ENCODE results near the gene CSK. TPM values are rescaled to one million over a fixed set of nuclear protein-coding genes. Genes with fewer than 3 reads are reported as not detected.

CSK gene
- total RNA-seq, 1 donor = 33.2 TPM

DNA sequence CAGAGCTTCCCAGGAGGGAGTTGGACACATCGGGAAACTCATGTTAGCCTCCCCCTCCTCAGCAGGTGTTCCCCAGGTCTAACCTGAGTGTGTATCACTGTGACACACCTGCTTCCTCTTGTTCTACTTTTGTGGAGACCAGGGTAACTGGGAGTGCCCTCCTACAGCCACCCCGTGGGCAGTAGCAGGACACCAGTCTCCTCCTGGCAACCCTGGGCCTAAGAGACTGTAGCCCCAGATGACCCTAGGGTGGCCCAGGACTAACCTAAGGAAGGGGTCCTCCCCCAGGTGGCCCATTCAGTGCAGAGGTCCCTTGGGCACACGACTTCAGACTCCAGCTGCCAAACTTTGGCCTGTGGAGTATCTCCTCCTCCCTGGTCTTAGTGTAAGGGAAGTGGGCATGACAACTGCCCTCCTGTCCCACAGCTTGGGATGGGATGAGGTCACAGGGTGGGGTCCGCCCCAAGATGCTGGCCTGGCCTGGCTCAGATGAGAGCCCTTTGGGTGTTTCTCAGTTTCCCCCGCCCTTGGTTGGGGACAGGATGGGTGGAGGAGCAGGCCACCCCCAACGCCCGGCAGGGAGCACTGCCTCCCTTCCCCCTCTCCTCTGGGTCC lies 4.8 kb downstream of the CSK start:
- no peak overlapping the region for H3K4me3 ChIP-seq (ENCODE audit: low read depth, low read length)
- TF ChIP-seq, protein P1, sequence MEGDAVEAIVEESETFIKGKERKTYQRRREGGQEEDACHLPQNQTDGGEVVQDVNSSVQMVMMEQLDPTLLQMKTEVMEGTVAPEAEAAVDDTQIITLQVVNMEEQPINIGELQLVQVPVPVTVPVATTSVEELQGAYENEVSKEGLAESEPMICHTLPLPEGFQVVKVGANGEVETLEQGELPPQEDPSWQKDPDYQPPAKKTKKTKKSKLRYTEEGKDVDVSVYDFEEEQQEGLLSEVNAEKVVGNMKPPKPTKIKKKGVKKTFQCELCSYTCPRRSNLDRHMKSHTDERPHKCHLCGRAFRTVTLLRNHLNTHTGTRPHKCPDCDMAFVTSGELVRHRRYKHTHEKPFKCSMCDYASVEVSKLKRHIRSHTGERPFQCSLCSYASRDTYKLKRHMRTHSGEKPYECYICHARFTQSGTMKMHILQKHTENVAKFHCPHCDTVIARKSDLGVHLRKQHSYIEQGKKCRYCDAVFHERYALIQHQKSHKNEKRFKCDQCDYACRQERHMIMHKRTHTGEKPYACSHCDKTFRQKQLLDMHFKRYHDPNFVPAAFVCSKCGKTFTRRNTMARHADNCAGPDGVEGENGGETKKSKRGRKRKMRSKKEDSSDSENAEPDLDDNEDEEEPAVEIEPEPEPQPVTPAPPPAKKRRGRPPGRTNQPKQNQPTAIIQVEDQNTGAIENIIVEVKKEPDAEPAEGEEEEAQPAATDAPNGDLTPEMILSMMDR (IDR thresholded peaks at IDR 0.05; ENCODE audit: insufficient read depth, low read depth, low read length) = no peak
- no peak for DNase-seq (ENCODE audit: low read depth)

DNA sequence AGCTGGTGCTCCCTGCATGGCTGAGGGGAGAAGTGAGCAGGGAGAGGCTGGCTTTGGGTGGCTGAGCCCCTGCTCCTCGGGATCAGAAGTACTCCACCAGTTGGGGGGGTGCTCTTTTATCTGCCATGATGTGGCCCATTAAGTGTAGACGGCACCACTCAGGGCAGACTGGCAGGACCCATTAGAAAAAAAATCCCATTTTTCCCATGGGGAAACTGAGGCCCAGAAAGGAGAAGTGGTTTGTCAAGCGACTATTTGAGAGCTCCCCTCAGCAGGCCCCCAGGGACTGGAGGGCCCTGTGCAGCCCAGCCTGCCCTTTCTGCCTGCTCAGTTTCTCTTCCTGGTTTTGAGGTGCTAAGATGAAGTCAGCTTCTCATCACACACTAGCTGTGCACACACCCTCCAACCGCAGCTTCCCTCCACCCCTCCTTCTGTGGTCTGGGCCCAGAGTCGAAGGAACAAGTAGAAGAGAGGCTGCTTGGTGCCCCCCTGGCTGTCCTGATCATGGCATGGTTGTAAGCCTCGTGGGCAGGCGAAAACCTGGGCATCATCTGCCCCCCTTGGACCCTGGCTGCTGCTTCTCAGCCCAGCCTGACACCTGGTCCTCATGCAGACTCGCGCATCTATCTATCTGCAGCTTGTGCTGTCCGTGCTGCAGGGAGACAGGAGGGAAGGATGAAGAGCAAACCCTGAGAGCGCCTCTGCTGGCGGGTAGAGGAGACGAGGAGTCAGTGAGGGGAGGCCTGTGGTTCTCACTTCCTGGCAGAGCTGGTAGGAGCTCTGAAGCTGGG lies 5.6 kb downstream of the CSK start:
- no peak overlapping the region for H3K4me3 ChIP-seq (ENCODE audit: low read depth, low read length)
- TF ChIP-seq, protein P1 (IDR thresholded peaks at IDR 0.05; ENCODE audit: insufficient read depth, low read depth, low read length) = peak; percentile 65
- DNase-seq (ENCODE audit: low read depth) = peak; percentile 66

DNA sequence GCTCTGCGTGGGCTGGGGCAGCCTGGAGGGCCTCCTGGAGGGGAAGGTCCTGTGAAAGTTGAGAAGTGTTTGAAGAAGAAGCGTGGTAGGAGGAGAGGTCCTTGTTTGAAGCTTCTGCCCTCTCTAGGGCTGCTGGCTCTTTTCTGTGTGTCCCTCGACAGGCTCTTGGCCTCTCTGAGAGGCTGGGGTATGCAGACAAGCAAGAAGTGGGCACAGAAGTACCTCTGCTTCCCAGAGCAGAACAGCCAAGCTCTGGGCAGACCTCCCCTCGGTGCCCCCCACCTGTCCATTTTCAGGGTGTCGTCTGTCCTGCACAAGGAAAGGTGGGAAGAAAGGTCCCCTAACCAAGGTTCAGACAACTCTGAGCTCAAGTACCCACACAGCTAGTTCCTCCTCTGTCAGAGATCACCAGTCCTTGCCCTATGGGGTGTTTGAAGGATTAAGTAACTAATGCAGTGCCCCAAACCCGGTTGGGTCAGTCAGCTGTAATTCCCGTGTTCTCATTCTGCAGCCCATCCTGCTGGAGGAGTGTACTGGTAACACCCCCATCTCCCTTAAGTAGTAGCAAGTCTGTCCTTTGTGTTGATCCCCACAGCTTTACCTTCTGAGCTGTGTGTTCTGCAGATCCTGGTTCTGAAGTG lies 6.3 kb downstream of the CSK start:
- TF ChIP-seq, protein P1 (IDR thresholded peaks at IDR 0.05; ENCODE audit: insufficient read depth, low read depth, low read length) = no peak
- no peak for DNase-seq (ENCODE audit: low read depth)
- no peak overlapping the region for H3K4me3 ChIP-seq (ENCODE audit: low read depth, low read length)

DNA sequence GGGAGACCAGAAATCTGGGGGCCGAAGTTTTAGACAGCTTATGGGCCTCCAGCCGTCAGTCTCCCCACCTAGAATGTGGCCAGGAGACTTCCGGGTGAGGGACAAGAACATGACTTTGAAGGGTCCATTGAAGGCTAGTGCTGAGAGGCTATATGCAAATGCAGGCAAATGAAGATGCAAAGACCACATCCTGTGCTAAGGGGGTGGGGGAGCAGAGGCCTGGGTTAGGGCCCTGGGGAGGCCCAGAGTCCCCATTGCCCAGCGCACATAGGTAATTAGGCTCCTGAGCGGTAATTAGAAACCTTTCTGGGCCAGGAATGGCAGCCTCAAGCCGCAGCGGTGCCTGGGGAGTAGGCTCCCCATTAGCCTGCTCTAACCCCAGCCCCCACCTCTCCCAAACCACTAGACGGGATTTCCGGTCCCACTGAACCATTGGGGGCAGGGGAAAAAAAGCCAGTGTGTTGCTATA lies 6.8 kb downstream of the CSK start:
- TF ChIP-seq, protein P1 (IDR thresholded peaks at IDR 0.05; ENCODE audit: insufficient read depth, low read depth, low read length) = no peak
- no peak for DNase-seq (ENCODE audit: low read depth)
- H3K4me3 ChIP-seq (ENCODE audit: low read depth, low read length) = no peak overlapping the region

DNA sequence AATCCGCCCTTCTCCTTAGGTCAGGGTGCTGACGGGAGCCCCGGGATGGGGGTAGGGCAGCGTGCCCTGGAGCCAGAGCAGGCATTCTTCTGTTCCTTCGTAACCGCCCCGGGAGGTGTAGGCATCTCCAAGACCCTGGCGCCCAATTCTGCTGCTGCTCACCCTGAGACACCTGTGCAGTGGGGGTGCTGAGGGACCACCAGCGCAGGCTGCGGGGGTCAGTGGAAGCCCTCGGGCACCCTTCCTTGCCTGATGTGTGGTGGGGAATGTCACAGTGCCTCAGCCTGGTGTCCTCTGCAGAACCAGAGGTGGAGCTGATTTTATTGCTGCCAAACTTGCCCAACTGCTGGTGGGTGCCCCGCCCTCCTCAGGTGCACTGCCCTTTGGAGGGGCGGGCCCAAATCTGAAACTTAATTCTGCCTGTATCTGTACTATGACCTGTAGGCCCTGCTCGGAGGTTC lies 7.3 kb downstream of the CSK start:
- TF ChIP-seq, protein P1 (IDR thresholded peaks at IDR 0.05; ENCODE audit: insufficient read depth, low read depth, low read length) = no peak
- DNase-seq (ENCODE audit: low read depth) = no peak
- no peak overlapping the region for H3K4me3 ChIP-seq (ENCODE audit: low read depth, low read length)

DNA sequence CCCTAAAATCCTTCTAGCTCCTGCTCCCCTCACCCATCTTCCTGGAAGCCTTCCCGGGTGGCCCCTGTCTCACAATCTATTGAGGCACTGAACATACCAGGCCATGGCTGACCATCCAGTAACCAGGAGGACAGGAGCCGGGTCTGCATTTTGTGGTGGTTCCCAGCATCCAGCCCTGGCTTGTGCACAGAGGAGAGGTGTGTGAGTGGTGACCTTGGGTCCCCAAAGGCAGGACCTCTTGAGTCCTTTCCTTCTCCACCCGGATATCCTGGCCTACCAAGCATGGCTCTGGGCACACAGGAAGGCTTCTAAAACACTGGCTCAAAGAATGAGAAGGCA lies 7.8 kb downstream of the CSK start:
- H3K4me3 ChIP-seq (ENCODE audit: low read depth, low read length) = no peak overlapping the region
- no peak for DNase-seq (ENCODE audit: low read depth)
- TF ChIP-seq, protein P1 (IDR thresholded peaks at IDR 0.05; ENCODE audit: insufficient read depth, low read depth, low read length) = no peak
